Breast epithelium (tissue), 4 donors: ENCODE measurements around the gene MMS19. TPM values are rescaled to one million over a fixed set of nuclear protein-coding genes. Genes with fewer than 3 reads are reported as not detected.

ENCODE experiments used
- DNase-seq, 2 donors: peaks; one replicate each; pipeline ENCODE4 v3.0.0-alpha.2; 2019; ENCODE audit warnings: low spot score in 2 of 2
- H3K27ac ChIP-seq, 2 donors: fragments of 200-600 bp; sonication (generic) in 1 of 2; one replicate each; pipeline ENCODE4 v1.5.1; 2016 to 2019; ENCODE audit warnings: mild to moderate bottlenecking in 1 of 2
- H3K27me3 ChIP-seq, 2 donors: fragments of 200-600 bp; sonication (generic) in 1 of 2; one replicate each; pipeline versions ENCODE4 v1.5.1 to v1.6.0; 2017 to 2019; ENCODE audit warnings: control low read depth in 1 of 2, mild to moderate bottlenecking in 1 of 2
- H3K36me3 ChIP-seq: fragments of 200-600 bp; one replicate; pipeline ENCODE4 v1.5.1; 2019
- H3K4me1 ChIP-seq, 2 donors: fragments of 200-600 bp; sonication (generic); one replicate each; pipeline ENCODE4 v1.5.1; 2016 to 2019; ENCODE audit warnings: control low read depth in 1 of 2
- H3K4me3 ChIP-seq, 3 donors: fragments of 200-600 bp; sonication (generic); 1 replicate in 2 of 3; 2 replicates in 1 of 3; pipeline ENCODE4 v1.5.1; 2016 to 2019; ENCODE audit warnings: mild to moderate bottlenecking in 3 of 3, moderate library complexity in 2 of 3
- H3K9me3 ChIP-seq, 2 donors: fragments of 200-600 bp; sonication (generic) in 1 of 2; one replicate each; pipeline ENCODE4 v1.5.1; 2016 to 2019; ENCODE audit warnings: control low read depth in 1 of 2
- CTCF ChIP-seq, 3 donors: fragments of 450-650 bp; IDR thresholded peaks; one replicate each; pipeline ENCODE4 v1.5.1; 2016 to 2017; ENCODE audit warnings: antibody characterized with exemption in 3 of 3, mild to moderate bottlenecking in 3 of 3, moderate library complexity in 3 of 3
- POLR2A ChIP-seq: fragments of 450-650 bp; IDR thresholded peaks from one replicate; pipeline ENCODE4 v1.6.1; 2016; ENCODE audit warnings: antibody characterized with exemption, mild to moderate bottlenecking, moderate library complexity
- POLR2AphosphoS5 ChIP-seq, 3 donors: sonication (generic); formaldehyde crosslinking; IDR thresholded peaks; one replicate each; pipeline ENCODE4 v1.6.1; 2017; ENCODE audit warnings: antibody characterized with exemption in 3 of 3
- intact Hi-C: fragments of 100-400 bp; cut with DNase I; formaldehyde crosslinking; loops from one replicate; pipeline ENCODE4 v1.15.1; 2023; ENCODE audit warnings: low total_unique reads
- total RNA-seq, 3 donors: library from RNA; depleted of rRNA; stranded (reverse); fragments of >200 nt; gene quantifications; one replicate each; pipeline ENCODE4 v1.1.0, GENCODE V29; 2016

Gene MMS19
- total RNA-seq, 3 donors from 2014 or later = 73.0 to 109 (median 78.7) TPM

GRCh38 chr10:97498841-97499560, 779 bp upstream of the MMS19 start, which contains the start of gene UBTD1:
Gene UBTD1 (plus strand): TSS chr10:97498924. CDS start chr10:97499204, 280 bp downstream.
- peak within 1 kb of the TSS; percentile 89 to 93 for H3K27ac ChIP-seq
- no peaks in the 10 kb centered on the region for H3K27me3 ChIP-seq
- TF ChIP-seq CTCF (IDR thresholded peaks at IDR 0.05) (no peak), POLR2A (no peak), POLR2AphosphoS5 (IDR thresholded peaks at IDR 0.05) (no peak)
- DNase-seq = peak; percentile 40 to 62
- no peaks in the 10 kb centered on the region for H3K9me3 ChIP-seq
- intact Hi-C loops = loop anchor here (5.0 kb wide), 1 partner anchor 167 kb away; the partner anchor contains the start of gene FRAT2
- peaks cover 0 to 5% of the 10 kb centered on the region in 2 donors for H3K4me1 ChIP-seq
- H3K36me3 ChIP-seq = no peaks in the 10 kb centered on the region
- peak within 1 kb of the TSS; percentile 80 to 98 (median 84) for H3K4me3 ChIP-seq

GRCh38 chr10:97497572-97498075, 598 bp downstream of the MMS19 start:
- Histone ChIP-seq H3K27ac (peak overlapping the region; percentile 89 to 93), H3K4me1 (peaks cover 0 to 5% of the 10 kb centered on the region in 2 donors), H3K36me3 (no peaks in the 10 kb centered on the region), H3K9me3 (no peaks in the 10 kb centered on the region), H3K4me3 (peak overlapping the region; percentile 80 to 98 (median 84)), H3K27me3 (no peaks in the 10 kb centered on the region)
- intact Hi-C loops = loop anchor here (5.0 kb wide), 1 partner anchor 165 kb away; the partner anchor contains the start of gene FRAT2
- peak; percentile 73 to 77 for DNase-seq
- TF ChIP-seq POLR2A = no peak
- TF ChIP-seq POLR2AphosphoS5 (IDR thresholded peaks at IDR 0.05) = peak; percentile 11 to 54 (median 15)
- no peak for TF ChIP-seq CTCF (IDR thresholded peaks at IDR 0.05)

GRCh38 chr10:97494863-97495506, 3.2 kb downstream of the MMS19 start:
- no peak for DNase-seq
- intact Hi-C loops = loop anchor here (5.0 kb wide), 1 partner anchor 163 kb away; the partner anchor contains the start of gene FRAT2
- H3K9me3 ChIP-seq = no peaks in the 10 kb centered on the region
- H3K36me3 ChIP-seq = no peaks in the 10 kb centered on the region
- H3K4me1 ChIP-seq = peaks cover 0 to 2% of the 10 kb centered on the region in 2 donors
- peak overlapping the region; percentile 8 to 46 for H3K27ac ChIP-seq
- no peak overlapping the region for H3K4me3 ChIP-seq
- TF ChIP-seq POLR2A = no peak
- no peak for TF ChIP-seq POLR2AphosphoS5 (IDR thresholded peaks at IDR 0.05)
- no peak for TF ChIP-seq CTCF (IDR thresholded peaks at IDR 0.05)
- H3K27me3 ChIP-seq = no peaks in the 10 kb centered on the region

- DNase-seq = no peak
- H3K4me3 ChIP-seq = no peak overlapping the region
- intact Hi-C loops = no loop called here
- H3K4me1 ChIP-seq = no peaks in the 10 kb centered on the region
- no peaks in the 10 kb centered on the region for H3K36me3 ChIP-seq
- peak overlapping the region in 1 of 2 donors; percentile 36 for H3K27ac ChIP-seq
- no peak for TF ChIP-seq CTCF (IDR thresholded peaks at IDR 0.05)
- TF ChIP-seq POLR2AphosphoS5 (IDR thresholded peaks at IDR 0.05) = no peak
- no peak for TF ChIP-seq POLR2A
- no peaks in the 10 kb centered on the region for H3K9me3 ChIP-seq
- no peaks in the 10 kb centered on the region for H3K27me3 ChIP-seq
These were observed 4.1 kb downstream of the MMS19 start for GRCh38 chr10:97494151-97494550.
